ENCODE data around the gene SEC24D.
"Not testable (repeated sequence)": the region's sequence is repeated elsewhere in the genome, so short reads cannot be mapped to it uniquely, and the experiment has no call there.

SEC24D gene, protein sequence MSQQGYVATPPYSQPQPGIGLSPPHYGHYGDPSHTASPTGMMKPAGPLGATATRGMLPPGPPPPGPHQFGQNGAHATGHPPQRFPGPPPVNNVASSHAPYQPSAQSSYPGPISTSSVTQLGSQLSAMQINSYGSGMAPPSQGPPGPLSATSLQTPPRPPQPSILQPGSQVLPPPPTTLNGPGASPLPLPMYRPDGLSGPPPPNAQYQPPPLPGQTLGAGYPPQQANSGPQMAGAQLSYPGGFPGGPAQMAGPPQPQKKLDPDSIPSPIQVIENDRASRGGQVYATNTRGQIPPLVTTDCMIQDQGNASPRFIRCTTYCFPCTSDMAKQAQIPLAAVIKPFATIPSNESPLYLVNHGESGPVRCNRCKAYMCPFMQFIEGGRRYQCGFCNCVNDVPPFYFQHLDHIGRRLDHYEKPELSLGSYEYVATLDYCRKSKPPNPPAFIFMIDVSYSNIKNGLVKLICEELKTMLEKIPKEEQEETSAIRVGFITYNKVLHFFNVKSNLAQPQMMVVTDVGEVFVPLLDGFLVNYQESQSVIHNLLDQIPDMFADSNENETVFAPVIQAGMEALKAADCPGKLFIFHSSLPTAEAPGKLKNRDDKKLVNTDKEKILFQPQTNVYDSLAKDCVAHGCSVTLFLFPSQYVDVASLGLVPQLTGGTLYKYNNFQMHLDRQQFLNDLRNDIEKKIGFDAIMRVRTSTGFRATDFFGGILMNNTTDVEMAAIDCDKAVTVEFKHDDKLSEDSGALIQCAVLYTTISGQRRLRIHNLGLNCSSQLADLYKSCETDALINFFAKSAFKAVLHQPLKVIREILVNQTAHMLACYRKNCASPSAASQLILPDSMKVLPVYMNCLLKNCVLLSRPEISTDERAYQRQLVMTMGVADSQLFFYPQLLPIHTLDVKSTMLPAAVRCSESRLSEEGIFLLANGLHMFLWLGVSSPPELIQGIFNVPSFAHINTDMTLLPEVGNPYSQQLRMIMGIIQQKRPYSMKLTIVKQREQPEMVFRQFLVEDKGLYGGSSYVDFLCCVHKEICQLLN

DNA sequence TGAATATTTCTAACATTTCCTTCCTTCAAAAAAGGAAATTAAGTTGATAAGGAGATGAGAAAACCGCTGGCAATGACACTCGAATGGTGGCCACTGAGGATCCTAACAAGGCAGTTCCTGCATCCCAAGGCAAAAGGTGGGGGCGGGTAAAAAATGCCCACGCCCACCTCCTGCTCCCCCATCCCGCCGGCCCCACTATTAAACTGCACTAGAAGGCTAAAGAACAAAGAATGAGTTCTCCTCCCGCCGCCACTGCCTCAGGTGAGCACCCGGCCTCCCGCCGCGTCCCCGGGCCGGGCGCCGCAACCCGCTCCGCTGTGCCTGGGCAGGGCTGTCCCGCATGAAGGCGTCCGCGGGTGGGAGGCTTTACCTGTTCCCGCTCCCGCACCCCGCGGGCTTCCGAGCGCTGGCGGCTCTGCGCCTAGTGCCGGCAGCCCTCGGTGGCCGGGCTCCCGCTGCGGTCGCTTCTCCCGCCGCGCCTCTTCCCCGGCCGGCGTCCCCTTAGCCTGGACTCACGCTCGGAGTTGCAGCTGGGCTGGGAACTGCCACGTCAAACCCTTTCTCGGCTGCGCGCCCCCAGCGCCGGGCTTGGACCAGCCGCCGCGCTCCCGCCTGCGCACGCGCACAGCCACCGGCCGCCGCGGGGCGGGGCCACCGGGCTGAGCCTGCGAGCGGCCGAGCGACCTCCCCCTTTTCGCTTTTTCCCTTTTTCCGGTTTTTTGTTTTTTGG, at the start of gene SEC24D:
SEC24D (minus strand) TSS at position 556 of the 730 bp plus-strand sequence. CDS start 2,430 bp downstream, outside the sequence.
- peak; percentile 53 to 77 for DNase-seq

DNA sequence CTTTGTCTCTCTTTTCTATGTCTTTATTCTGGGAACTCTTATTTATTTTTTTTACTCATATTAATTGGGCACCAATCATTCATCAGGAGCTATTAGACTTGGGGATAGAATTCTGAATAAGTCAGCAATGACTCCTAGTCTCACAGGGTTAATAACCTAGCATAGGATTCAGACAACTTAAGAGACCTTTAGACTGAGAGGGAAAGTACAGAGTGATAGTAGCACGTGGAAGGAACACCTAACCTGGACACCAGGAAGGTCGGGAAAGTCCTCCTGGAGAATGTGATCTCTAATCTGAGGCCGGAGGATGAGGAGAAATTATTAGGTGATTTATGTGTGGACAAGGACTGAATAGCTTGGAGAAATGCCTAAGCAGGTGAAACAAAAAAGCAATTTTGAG, 48.8 kb upstream of the SEC24D start:
- no peak for DNase-seq

DNA sequence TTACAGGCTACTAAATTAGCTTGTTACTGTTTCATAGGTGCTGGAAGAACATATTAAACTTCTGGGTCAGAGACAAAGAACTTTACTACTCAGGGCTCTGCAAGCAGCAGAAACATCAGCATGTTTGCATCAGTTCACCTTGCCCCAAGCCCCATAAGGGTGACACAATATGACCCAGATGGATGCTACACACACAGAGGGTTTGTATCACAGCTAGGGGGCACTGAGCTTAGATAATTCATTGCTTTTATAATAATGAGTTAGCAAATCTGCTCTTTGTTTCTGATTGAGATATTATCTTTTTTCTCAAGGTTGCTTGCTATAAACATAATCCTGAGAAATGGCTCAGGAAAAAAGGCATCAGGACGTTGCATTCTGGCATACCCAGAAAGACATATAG, 47.9 kb upstream of the SEC24D start:
- DNase-seq: no peak

DNA sequence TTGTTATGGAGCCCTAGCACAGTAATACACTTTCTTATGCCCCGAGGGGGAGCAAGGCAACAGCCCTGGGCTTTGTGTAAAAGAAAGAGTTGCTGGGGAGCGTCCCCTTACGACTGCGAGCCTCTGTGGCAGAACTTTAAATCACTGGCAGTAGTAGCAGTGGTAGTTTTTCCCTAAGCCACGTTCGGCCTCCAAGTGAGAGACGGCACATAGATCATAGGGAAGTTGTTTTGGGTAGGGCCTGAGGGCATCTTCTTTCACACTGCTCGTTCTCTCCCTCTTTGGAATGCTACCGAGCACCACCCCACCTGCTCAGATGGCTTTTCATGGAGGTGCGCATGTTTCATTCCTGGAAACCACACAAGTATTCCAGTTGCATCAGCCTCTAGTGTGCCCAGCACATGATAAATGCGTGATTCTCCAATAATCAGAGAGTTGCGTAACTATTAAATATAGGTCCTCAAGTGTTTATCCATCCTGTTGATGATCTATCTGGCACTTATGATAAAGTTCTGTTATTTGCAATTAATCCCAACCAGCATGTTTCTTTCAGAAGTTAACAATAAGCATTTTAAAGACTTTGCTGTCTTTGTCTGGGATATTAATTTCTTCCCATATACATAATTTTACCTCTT, 45.7 kb upstream of the SEC24D start:
- no peak for DNase-seq

DNA sequence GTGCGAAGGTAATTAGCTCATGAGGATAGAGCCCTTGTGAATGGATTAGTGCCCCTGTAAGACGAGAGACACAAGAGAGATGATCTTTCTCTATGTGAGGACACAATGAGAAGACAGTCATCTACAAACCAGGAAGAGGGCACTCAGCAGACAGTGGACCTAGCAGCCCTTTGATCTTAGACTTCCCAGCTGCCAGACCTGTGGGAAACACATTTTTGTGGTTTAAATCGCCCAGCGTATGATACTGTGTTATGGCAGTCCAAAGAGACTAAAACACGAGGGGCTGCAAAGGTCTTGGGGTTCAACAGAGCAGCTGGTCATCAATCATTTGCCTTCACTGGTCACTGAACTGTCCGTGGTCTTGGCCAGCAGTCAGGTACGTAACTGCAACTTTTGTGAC, 43.5 kb upstream of the SEC24D start:
- DNase-seq: no peak

DNA sequence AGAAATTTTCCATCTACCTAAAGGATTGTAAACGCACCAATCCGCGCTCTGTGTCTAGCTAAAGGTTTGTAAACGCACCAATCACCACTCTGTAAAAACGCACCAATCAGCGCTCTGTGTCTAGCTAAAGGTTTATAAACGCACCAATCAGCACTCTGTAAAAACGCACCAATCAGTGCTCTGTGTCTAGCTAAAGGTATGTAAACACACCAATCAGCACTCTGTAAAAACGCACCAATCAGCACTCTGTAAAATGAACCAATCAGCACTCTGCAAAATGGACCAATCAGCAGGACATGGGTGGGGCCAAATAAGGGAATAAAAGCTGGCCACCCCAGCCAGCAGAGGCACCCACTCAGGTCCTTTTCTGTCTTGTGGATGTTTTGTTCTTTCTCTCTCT, 42.6 kb upstream of the SEC24D start:
- not testable (repeated sequence) for DNase-seq

DNA sequence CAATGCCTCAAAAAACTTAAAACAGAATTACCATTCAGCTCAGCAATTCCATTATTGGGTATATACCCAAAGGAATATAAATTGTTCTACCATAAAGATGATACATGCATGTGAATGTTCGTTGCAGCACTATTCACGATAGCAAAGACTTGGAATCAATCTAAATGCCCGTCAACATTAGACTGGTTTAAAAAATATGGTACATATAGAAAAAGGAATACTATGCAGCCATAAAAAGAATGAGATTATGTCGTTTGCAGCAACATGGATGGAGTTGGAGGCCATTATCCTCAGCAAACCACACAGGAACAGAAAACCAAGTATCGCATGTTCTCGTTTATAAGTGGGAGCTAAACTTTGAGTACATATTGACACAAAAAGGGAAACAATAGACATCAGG, 41.9 kb upstream of the SEC24D start:
- DNase-seq: no peak

DNA sequence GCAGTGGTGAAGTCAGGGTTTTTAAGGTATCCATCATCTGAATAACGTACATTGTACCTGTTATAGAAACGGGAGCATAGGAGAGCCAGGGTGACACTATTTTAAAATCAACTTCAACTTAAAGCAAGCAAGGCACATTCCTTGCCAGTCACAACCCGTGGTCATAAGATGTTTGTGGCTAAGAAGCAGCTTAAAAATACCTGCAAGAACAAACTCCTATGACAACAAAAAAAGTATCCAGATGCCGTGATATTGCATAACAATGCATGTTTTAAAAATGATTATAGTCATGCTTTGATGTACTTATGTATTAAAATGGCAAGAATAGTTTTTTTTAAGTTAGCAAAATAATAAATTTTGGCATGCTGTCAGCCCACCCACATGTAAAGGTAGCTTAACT, 36.3 kb upstream of the SEC24D start:
- no peak for DNase-seq

DNA sequence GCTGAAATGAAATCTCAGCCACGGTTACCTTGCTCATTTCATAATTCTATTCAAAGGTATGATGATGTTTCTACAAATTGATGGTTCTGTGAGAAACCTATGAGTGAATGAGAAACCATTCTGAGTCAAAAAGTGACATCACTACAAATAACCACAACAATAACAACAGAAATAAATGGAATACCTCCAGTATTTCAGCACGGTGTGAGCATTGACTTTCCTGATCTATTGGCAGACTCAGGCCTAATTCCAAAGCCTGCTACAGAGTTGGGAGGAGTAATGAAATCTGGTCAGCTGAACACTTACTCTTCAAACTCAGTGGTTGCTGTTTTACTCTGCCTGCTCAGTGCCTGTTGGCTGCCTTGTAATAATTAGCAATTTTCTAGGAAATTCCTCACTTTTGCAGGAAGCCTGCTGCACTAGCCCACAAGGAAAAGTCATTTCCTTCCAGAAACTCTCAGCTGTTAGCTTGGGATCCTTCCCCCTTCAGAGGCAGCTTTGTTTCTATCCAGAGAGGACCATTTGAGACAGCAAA, 33.9 kb upstream of the SEC24D start:
- no peak for DNase-seq

DNA sequence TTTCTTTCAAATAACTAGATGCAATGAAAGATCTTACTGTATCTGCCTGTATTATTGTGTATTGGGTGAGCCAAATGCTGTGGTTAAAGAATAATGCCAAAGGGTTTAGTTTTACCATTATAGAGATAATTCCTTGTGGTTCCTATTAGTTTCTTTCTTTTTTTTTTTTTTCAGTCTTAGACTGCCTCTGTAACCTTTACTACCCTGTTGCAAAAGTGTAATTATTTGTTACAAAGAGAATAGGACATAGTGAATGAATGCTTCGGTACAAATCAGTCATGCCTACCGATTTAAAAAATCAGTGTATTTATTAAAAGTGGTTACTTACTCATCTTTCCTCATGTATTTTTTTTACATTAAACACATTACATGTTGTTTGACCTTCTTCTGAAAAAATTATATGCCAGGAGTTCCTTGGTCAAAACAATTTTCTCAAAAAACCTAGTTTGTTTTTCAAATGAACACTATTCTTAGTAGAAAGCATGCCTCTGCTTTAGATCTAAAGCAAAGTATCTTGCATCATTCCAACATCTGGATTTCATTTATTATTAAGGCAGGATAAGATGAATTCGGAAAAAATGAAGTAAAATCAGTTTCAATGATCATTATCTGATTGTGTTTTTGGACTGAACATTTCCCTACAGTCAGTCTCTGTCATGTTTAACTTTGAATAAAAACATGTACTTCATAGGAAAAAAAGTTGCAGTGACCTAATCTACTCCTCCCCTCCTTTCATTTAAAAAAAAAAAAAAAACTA, 31.6 kb upstream of the SEC24D start:
- no peak for DNase-seq

DNA sequence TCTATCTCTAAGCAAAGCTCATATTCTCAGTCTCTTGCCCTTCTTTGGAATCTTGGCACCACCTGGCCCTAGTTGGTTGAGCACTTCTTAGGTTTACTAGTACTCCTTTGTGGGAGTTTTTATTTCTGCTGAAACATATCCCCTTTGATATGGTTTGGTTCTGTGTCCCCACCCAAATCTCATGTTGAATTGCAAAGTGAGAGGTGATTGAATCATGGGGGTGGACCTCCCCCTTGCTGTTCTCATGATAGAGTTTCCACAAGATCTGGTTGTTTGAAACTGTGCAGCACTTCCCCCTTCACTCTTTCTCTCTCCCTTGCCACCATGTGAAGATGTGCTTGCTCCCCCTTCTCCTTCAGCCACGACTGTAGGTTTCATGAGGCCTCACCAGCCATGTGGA, 30.5 kb upstream of the SEC24D start:
- no peak for DNase-seq

DNA sequence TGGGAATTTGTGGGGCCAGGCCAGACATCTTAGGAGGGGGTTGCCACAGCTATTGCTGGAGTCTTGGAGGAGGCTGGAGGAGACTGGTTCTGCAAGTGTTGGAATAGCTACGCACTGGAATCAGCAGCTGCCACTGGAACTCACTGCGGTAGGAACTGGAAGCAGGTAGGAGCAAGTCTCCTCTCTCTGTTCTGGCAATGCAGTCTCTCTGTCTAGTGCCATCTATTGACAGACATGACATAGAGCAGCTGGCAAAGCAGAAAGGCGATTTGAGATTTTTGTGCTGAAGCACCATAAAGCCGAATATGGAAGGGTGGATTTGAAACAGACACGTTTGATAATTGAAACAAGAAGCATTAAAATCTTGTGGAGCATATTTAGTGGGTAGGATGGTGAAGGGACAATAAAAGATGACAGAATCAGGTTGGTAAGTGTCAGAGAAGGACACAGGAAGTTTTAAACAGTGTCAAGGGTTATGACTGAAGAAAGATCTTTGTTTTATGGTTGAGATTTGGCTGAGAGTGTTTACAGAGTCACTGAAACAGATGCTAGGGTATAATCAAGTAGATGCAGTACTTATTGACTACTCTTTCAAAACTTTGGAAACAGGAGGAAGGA, 29.3 kb upstream of the SEC24D start:
- DNase-seq: peak; percentile 54 to 64

DNA sequence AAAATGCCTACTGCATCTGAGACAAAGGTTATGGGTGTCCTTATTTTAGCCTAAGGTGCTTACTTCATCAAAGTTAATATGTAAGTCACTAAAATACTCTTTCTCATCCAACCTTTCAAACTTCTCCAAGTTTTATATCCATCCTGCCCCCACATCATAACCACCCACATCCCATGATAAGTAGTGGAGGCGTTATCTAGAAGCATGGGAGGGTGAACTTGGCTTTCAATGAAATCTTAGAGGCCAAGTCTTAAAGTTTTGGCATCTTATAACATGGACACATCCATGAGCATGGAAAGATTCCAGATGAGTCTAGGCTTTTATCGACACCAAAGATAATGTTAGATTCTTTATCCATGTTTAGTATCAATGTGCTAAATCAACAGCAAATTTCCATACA, 22.9 kb upstream of the SEC24D start:
- no peak for DNase-seq

DNA sequence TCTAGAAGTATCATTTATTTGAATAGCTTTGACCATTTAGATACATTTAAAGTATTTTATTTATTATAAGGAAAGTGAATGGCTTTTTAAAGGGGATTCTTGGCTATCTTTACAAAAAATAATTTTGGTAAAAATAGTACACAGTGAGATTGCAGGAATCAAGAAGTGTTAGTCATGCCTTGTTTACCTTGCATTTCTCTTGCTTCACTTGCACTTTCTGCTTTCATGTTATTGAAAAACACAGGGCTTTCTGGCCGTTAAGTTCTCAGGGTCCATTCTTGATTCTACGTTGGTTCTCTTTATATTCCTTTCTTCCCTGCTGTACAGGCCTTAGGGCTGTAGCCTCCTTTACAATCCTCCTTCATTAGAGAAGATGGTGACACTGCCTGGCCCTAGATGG, 21.8 kb upstream of the SEC24D start:
- DNase-seq: no peak

DNA sequence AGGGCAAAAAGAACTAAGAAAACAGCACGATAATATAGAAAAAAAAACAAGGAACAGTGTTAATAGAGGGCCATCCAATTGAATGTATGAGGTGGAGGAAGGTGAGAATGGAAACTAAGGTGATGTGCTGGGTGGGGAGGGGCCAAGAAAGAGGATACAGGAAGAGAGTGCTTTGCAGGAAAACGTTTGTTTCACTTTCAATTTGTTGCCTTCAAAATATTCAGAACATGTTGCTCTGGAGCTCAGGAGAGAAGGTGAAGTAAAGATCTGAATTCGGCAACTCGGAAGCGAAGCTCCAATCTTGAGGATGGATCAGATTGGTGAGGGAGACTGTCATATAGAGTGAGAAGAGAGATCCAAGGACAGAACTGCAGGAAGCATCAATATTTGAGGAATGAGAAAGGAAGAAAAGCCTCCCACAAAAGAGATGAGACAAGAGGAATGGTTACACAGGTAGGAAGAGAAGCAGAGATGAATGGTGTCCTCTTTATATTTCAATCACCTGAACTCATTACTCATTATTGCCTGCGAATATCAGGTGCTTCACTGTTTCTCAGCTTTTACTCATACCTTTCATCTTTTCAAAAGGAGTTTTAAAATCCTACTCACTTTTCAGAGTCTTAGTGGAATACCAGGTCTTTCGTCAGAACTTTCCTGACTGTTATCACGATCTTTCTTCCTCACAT, 14.7 kb upstream of the SEC24D start:
- DNase-seq: no peak

DNA sequence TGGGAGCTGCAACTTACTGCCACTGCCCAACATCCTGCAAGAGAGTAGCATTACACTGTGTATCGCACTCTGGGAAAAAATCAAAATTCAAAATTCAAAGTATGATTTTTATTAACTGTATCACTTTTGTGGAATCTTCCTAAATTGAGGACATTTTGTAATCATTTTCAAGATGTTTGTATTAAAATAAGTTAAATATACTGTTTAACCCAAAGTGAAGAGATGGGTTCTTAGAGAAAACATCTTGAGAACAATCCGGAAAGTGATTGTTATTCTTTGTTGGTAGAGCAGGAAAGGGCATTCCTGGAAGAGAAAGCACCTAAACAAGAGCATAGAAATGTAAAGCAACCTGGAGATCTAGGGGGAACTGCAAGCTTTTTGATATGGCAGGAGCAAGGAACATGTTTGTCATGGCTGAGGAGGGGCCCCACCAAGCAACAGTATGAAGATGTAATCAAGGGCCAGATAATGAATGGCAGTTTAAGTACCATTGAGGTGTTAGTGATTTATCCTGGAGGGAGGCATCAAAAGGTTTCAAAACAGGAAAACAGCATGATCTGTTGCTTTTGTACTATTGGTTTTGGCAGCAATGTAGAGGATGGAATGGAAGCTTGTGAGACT, 14.1 kb upstream of the SEC24D start:
- no peak for DNase-seq

DNA sequence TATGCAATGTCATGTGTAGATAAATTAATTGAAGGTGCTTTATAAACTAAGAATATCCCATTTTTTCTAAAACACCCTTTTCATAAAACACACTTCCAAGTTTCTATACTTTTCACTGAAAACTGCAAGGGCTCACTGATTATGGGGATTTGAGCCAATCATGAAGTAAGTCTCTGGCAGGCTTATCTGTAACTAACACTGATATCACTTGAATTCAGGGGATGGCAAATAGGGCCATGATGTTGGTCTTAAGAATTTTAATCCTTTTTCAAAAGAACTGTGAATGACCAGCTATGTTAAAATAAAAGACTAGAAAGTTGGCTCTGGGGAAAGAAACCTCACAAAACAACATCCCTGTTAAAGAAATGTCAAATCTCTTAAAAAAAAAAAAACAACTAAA, 13.0 kb upstream of the SEC24D start:
- DNase-seq: no peak

DNA sequence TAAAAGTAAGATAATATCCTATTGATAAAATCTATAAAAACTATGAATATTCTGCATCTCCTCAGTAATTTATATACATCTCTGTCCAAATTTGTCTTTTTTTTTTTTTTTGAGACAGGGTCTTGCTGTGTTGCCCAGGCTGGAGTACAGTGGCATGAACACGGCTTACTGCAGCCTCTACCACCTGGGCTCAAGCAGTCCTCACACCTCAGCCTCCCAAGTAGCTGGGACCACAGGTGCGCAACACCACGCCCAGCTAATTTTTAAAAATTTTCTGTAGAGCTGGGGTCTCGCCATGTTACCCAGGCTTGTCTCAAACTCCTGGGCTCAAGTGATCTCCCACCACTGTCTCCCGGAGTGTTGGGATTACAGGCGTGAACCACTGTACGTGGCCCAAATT, 12.3 kb upstream of the SEC24D start:
- DNase-seq: no peak

DNA sequence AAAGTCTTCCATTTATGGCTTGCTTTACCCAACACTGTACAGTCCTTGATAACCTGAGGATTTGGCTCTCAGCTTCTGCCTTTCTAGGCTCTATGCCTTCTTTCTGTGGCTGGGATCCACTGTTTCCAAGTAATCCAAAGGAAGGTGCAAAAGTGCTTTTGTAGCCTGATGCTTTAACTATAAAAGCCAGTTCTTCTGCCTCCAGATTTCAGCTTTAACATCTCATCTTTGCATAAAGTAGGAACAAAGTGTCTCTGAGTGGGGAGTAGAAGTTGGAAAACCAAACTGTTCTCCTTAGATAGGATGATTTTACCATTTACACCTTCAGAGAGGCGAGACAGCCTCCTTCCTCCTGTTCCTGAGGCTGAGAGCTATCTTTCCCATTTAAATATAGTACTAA, 11.1 kb upstream of the SEC24D start:
- DNase-seq: no peak

DNA sequence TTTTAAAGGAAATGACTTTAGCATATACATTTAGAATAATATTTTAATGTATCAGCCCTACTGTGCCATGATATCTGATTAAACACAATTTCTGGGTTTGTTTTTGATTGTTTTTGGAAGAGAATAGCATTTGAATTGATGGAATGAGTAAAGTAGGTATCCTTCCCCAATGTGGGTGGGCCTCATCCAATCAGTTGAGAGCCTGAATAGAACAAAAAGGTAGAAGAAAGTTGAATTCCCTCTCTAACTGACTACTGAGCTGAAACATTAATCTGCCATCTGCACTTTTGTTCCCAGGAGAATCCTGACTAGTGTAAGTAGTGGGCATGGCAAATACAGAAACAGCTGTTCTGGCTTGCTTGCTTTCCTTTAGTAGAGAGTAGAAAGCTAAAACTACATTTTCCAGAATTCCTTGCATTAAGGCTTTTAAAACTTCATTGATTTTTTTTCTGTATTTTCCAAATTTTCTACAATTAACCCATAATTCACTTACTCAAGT, 9.7 kb upstream of the SEC24D start:
- no peak for DNase-seq

All from SHP77 (cell line).